ENCODE data around the gene ST8SIA1.

Gene ST8SIA1

GRCh38 chr12:22282283-22282682 lies 52.2 kb downstream of the ST8SIA1 start:
- DNase-seq: no peak

- no peak for DNase-seq
These were observed 57.6 kb downstream of the ST8SIA1 start for GRCh38 chr12:22276867-22277266.

- DNase-seq: no peak
These were observed 58.2 kb downstream of the ST8SIA1 start for GRCh38 chr12:22276313-22276712.

GRCh38 chr12:22275843-22276242 lies 58.7 kb downstream of the ST8SIA1 start:
- DNase-seq: no peak

GRCh38 chr12:22272335-22273151 lies 62.0 kb downstream of the ST8SIA1 start:
- DNase-seq: no peak

GRCh38 chr12:22271023-22271422 lies 63.5 kb downstream of the ST8SIA1 start:
- no peak for DNase-seq

- no peak for DNase-seq
These were observed 65.5 kb downstream of the ST8SIA1 start for GRCh38 chr12:22268973-22269372.

- no peak for DNase-seq
These were observed 66.1 kb downstream of the ST8SIA1 start for GRCh38 chr12:22268406-22268805.

- DNase-seq: no peak
These were observed 68.4 kb downstream of the ST8SIA1 start for GRCh38 chr12:22266101-22266500.

- no peak for DNase-seq
These were observed 70.1 kb downstream of the ST8SIA1 start for GRCh38 chr12:22264380-22264779.

GRCh38 chr12:22262309-22262708 lies 72.2 kb downstream of the ST8SIA1 start:
- DNase-seq: no peak

GRCh38 chr12:22257100-22257499 lies 77.4 kb downstream of the ST8SIA1 start:
- DNase-seq: no peak

- DNase-seq: no peak
These were observed 77.9 kb downstream of the ST8SIA1 start for GRCh38 chr12:22256605-22257004.

- DNase-seq: no peak
These were observed 78.5 kb downstream of the ST8SIA1 start for GRCh38 chr12:22256041-22256441.

- DNase-seq: no peak
These were observed 79.4 kb downstream of the ST8SIA1 start for GRCh38 chr12:22255097-22255496.

- no peak for DNase-seq
These were observed 80.0 kb downstream of the ST8SIA1 start for GRCh38 chr12:22254478-22254877.

GRCh38 chr12:22252057-22252456 lies 82.5 kb downstream of the ST8SIA1 start:
- no peak for DNase-seq

GRCh38 chr12:22250762-22251161 lies 83.7 kb downstream of the ST8SIA1 start:
- no peak for DNase-seq

- DNase-seq: no peak
These were observed 85.9 kb downstream of the ST8SIA1 start for GRCh38 chr12:22248571-22249115.

- no peak for DNase-seq
These were observed 86.4 kb downstream of the ST8SIA1 start for GRCh38 chr12:22248121-22248520.

- no peak for DNase-seq
These were observed 88.2 kb downstream of the ST8SIA1 start for GRCh38 chr12:22246217-22246846.

GRCh38 chr12:22242726-22243125 lies 91.8 kb downstream of the ST8SIA1 start:
- no peak for DNase-seq

GRCh38 chr12:22238211-22238610 lies 96.3 kb downstream of the ST8SIA1 start:
- no peak for DNase-seq

GRCh38 chr12:22234561-22234960 lies 99.9 kb downstream of the ST8SIA1 start:
- no peak for DNase-seq
